ENCODE measurements around the gene SPATA20. TPM values are rescaled to one million over a fixed set of nuclear protein-coding genes. Genes with fewer than 3 reads are reported as not detected.

The SPATA20 gene
- total and polyA plus RNA-seq, 2 of the 13 experiments (the other 11 are each of a cell fraction or from before 2014, with no cell fraction given), result 36.1 to 64.8 TPM

DNA sequence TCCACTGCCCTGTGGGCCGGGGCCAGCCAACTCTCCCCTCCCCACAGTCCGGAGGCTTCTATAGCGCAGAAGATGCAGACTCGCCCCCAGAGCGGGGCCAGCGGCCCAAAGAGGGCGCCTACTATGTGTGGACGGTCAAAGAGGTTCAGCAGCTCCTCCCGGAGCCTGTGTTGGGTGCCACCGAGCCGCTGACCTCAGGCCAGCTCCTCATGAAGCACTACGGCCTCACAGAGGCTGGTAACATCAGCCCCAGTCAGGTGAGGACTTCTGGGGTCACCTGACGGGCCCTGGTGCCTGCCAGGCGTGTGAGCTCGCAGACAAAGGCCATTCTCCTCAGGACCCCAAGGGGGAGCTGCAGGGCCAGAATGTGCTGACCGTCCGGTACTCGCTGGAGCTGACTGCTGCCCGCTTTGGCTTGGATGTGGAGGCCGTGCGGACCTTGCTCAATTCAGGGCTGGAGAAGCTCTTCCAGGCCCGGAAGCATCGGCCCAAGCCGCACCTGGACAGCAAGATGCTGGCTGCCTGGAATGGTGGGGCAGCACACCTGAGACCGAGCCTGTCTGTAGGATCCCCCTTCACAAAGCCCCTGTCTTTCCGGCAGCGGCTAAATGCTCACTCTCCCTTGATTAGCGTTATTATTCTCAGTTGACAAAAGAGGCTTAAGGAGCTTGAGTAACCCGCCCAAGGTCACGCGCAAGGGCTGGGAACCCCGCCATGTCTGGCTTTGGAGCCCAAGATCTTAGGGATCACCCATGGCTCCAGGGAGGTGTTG is 3.9 kb downstream of the SPATA20 start (continued):
- TF ChIP-seq ZNF577 (CRISPR knock-in tag; IDR thresholded peaks at IDR 0.05; ENCODE audit: borderline replicate concordance, low read depth) (no peak), ZFYVE20 (CRISPR knock-in tag; IDR thresholded peaks at IDR 0.05; ENCODE audit: borderline replicate concordance, low read depth) (no peak), EP300 (IDR thresholded peaks at IDR 0.05; ENCODE audit: low read depth in 2 of 2, low read length in 2 of 2) (no peak), EP300 (CRISPR knock-in tag; IDR thresholded peaks at IDR 0.05; ENCODE audit: borderline replicate concordance) (no peak), RBFOX2 (IDR thresholded peaks at IDR 0.05; ENCODE audit: low read depth, low read length) (no peak; the same call in 1 of the 2 replicates), HNF4A (CRISPR knock-in tag; IDR thresholded peaks at IDR 0.05) (0 out of 2 replicates have a peak, but pooled peaks have one; percentile 21), NFE2L1 (CRISPR knock-in tag; IDR thresholded peaks at IDR 0.05; ENCODE audit: borderline replicate concordance) (no peak), YEATS4 (CRISPR knock-in tag; IDR thresholded peaks at IDR 0.05; ENCODE audit: borderline replicate concordance) (no peak), SP5 (CRISPR knock-in tag; IDR thresholded peaks at IDR 0.05; ENCODE audit: borderline replicate concordance, low read depth) (no peak), ISL2 (CRISPR knock-in tag; IDR thresholded peaks at IDR 0.05) (no peak), HNRNPL (IDR thresholded peaks at IDR 0.05; ENCODE audit: low read depth, low read length) (no peak), KDM5A (IDR thresholded peaks at IDR 0.05; ENCODE audit: borderline replicate concordance, low read length) (no peak), ZNF317 (CRISPR knock-in tag; IDR thresholded peaks at IDR 0.05) (no peak), JUND (CRISPR knock-in tag; IDR thresholded peaks at IDR 0.05) (no peak), ZNF747 (CRISPR knock-in tag; IDR thresholded peaks at IDR 0.05; ENCODE audit: borderline replicate concordance) (no peak), ELF1 (CRISPR knock-in tag; IDR thresholded peaks at IDR 0.05) (no peak), MXD4 (CRISPR knock-in tag; IDR thresholded peaks at IDR 0.05) (0 out of 2 replicates have a peak, but pooled peaks have one; percentile 40)
- TF ChIP-seq, protein P1, sequence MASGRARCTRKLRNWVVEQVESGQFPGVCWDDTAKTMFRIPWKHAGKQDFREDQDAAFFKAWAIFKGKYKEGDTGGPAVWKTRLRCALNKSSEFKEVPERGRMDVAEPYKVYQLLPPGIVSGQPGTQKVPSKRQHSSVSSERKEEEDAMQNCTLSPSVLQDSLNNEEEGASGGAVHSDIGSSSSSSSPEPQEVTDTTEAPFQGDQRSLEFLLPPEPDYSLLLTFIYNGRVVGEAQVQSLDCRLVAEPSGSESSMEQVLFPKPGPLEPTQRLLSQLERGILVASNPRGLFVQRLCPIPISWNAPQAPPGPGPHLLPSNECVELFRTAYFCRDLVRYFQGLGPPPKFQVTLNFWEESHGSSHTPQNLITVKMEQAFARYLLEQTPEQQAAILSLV (CRISPR knock-in tag; IDR thresholded peaks at IDR 0.05; ENCODE audit: borderline replicate concordance), result 0 out of 2 replicates have a peak, but pooled peaks have one; percentile 15
- TF ChIP-seq, protein P2, sequence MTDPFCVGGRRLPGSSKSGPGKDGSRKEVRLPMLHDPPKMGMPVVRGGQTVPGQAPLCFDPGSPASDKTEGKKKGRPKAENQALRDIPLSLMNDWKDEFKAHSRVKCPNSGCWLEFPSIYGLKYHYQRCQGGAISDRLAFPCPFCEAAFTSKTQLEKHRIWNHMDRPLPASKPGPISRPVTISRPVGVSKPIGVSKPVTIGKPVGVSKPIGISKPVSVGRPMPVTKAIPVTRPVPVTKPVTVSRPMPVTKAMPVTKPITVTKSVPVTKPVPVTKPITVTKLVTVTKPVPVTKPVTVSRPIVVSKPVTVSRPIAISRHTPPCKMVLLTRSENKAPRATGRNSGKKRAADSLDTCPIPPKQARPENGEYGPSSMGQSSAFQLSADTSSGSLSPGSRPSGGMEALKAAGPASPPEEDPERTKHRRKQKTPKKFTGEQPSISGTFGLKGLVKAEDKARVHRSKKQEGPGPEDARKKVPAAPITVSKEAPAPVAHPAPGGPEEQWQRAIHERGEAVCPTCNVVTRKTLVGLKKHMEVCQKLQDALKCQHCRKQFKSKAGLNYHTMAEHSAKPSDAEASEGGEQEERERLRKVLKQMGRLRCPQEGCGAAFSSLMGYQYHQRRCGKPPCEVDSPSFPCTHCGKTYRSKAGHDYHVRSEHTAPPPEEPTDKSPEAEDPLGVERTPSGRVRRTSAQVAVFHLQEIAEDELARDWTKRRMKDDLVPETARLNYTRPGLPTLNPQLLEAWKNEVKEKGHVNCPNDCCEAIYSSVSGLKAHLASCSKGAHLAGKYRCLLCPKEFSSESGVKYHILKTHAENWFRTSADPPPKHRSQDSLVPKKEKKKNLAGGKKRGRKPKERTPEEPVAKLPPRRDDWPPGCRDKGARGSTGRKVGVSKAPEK (CRISPR knock-in tag; IDR thresholded peaks at IDR 0.05; ENCODE audit: borderline replicate concordance), result no peak
- TF ChIP-seq, protein P3, sequence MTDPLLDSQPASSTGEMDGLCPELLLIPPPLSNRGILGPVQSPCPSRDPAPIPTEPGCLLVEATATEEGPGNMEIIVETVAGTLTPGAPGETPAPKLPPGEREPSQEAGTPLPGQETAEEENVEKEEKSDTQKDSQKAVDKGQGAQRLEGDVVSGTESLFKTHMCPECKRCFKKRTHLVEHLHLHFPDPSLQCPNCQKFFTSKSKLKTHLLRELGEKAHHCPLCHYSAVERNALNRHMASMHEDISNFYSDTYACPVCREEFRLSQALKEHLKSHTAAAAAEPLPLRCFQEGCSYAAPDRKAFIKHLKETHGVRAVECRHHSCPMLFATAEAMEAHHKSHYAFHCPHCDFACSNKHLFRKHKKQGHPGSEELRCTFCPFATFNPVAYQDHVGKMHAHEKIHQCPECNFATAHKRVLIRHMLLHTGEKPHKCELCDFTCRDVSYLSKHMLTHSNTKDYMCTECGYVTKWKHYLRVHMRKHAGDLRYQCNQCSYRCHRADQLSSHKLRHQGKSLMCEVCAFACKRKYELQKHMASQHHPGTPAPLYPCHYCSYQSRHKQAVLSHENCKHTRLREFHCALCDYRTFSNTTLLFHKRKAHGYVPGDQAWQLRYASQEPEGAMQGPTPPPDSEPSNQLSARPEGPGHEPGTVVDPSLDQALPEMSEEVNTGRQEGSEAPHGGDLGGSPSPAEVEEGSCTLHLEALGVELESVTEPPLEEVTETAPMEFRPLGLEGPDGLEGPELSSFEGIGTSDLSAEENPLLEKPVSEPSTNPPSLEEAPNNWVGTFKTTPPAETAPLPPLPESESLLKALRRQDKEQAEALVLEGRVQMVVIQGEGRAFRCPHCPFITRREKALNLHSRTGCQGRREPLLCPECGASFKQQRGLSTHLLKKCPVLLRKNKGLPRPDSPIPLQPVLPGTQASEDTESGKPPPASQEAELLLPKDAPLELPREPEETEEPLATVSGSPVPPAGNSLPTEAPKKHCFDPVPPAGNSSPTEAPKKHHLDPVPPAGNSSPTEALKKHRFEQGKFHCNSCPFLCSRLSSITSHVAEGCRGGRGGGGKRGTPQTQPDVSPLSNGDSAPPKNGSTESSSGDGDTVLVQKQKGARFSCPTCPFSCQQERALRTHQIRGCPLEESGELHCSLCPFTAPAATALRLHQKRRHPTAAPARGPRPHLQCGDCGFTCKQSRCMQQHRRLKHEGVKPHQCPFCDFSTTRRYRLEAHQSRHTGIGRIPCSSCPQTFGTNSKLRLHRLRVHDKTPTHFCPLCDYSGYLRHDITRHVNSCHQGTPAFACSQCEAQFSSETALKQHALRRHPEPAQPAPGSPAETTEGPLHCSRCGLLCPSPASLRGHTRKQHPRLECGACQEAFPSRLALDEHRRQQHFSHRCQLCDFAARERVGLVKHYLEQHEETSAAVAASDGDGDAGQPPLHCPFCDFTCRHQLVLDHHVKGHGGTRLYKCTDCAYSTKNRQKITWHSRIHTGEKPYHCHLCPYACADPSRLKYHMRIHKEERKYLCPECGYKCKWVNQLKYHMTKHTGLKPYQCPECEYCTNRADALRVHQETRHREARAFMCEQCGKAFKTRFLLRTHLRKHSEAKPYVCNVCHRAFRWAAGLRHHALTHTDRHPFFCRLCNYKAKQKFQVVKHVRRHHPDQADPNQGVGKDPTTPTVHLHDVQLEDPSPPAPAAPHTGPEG (CRISPR knock-in tag; IDR thresholded peaks at IDR 0.05), result no peak

All from HepG2 (cell line).